T-helper 2 cell (primary cell): ENCODE results near the gene FXN.

Source experiments
- DNase-seq, 5 experiments: peaks; one replicate each; pipeline versions ENCODE4 v3.0.0 to v3.0.0-alpha.2; 2012 to 2022

FXN gene

GRCh38 chr9:69143291-69143690 is 107.7 kb downstream of the FXN start:
- no peak for DNase-seq

GRCh38 chr9:69145144-69145715 is 109.7 kb downstream of the FXN start:
- no peak for DNase-seq

- DNase-seq, result no peak
Observed at GRCh38 chr9:69147041-69147834, 111.7 kb downstream of the FXN start.

- no peak for DNase-seq
Observed at GRCh38 chr9:69149321-69149807, 113.8 kb downstream of the FXN start.
